HCT116 (cell line): ENCODE results near the gene DNM3.

Source experiments
- EGR1 ChIP-seq: IDR thresholded peaks from 2 replicates; pipeline ENCODE4 v1.6.1; 2012; ENCODE audit warnings: low read depth
- ELF1 ChIP-seq: IDR thresholded peaks from 2 replicates; pipeline ENCODE4 v1.6.1; 2012; ENCODE audit warnings: low read depth, borderline replicate concordance
- EZH2 ChIP-seq: fragments of 200-600 bp; sonication (generic); IDR thresholded peaks from 2 replicates; pipeline ENCODE4 v1.6.1; 2017; ENCODE audit warnings: antibody characterized with exemption, mixed run types
- EZH2phosphoT487 ChIP-seq: fragments of 200-600 bp; IDR thresholded peaks from 2 replicates; pipeline ENCODE4 v1.6.1; 2018; ENCODE audit warnings: antibody characterized with exemption, borderline replicate concordance
- POLR2A ChIP-seq: IDR thresholded peaks from 2 replicates; pipeline ENCODE4 v1.7.0; 2011; ENCODE audit warnings: borderline replicate concordance; ENCODE audit not compliant: insufficient read depth, insufficient read length; ENCODE audit errors: extremely low read depth
- POLR2AphosphoS5 ChIP-seq: IDR thresholded peaks from 2 replicates; pipeline ENCODE4 v1.6.1; 2011; ENCODE audit warnings: mild to moderate bottlenecking, low read depth, low read length, moderate library complexity
- SRF ChIP-seq: IDR thresholded peaks from 2 replicates; pipeline ENCODE4 v1.6.1; 2012; ENCODE audit warnings: low read depth
- TCF7L2 ChIP-seq: IDR thresholded peaks from 2 replicates; pipeline ENCODE4 v1.7.0; 2011; ENCODE audit warnings: borderline replicate concordance, inconsistent platforms; ENCODE audit not compliant: insufficient read depth, insufficient read length; ENCODE audit errors: extremely low read depth
- TF ChIP-seq, protein P1 (sequence below), 3 experiments: fragments of 200-600 bp in 1 of 3; sonication (generic) in 1 of 3; IDR thresholded peaks in 2 of 3; conservative IDR thresholded peaks in 1 of 3; 2 replicates each; pipeline ENCODE4 v1.5.1; 2012 to 2017; ENCODE audit warnings: low read depth in 2 of 3, low read length in 2 of 3, antibody characterized with exemption in 1 of 3, borderline replicate concordance in 1 of 3, control low read depth in 1 of 3, mild to moderate bottlenecking in 1 of 3, mixed read lengths in 1 of 3, mixed run types in 1 of 3, moderate library complexity in 1 of 3; ENCODE audit not compliant: insufficient read depth in 1 of 3
- TF ChIP-seq, protein P2 (sequence below): IDR thresholded peaks from 2 replicates; pipeline ENCODE4 v1.6.1; 2012
- TF ChIP-seq, protein P3 (sequence below): IDR thresholded peaks from 2 replicates; pipeline ENCODE4 v1.6.1; 2012; ENCODE audit warnings: low read depth

DNA sequence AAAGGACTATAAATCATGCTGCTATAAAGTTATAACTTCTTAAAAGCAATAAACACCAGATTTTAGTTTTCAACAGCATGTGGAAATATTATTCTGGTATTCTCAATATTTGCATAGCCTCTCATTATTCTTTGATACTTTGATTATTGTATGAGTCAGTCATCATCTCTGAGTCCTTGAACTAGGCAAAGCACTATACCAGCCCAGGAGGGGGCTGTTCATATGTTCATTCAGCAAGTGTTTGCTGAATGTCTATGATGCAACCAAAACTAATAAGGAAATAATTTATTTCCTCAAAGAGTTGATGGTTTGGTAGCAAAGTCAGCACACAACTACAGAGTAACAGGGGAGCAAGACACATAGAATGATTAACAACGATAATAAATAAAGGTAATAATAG, 403.6 kb downstream of the DNM3 start:
- no peak for TF ChIP-seq ELF1
- TF ChIP-seq, protein P1, sequence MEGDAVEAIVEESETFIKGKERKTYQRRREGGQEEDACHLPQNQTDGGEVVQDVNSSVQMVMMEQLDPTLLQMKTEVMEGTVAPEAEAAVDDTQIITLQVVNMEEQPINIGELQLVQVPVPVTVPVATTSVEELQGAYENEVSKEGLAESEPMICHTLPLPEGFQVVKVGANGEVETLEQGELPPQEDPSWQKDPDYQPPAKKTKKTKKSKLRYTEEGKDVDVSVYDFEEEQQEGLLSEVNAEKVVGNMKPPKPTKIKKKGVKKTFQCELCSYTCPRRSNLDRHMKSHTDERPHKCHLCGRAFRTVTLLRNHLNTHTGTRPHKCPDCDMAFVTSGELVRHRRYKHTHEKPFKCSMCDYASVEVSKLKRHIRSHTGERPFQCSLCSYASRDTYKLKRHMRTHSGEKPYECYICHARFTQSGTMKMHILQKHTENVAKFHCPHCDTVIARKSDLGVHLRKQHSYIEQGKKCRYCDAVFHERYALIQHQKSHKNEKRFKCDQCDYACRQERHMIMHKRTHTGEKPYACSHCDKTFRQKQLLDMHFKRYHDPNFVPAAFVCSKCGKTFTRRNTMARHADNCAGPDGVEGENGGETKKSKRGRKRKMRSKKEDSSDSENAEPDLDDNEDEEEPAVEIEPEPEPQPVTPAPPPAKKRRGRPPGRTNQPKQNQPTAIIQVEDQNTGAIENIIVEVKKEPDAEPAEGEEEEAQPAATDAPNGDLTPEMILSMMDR (IDR thresholded peaks at IDR 0.05 in 2 of 3, conservative IDR thresholded peaks at IDR 0.05 in 1 of 3; ENCODE audit: borderline replicate concordance in 1 of 3, insufficient read depth in 1 of 3, low read depth in 2 of 3, low read length in 2 of 3): no peak
- no peak for TF ChIP-seq TCF7L2
- no peak for TF ChIP-seq POLR2A
- TF ChIP-seq EZH2: no peak
- no peak for TF ChIP-seq EZH2phosphoT487
- TF ChIP-seq POLR2AphosphoS5: no peak
- TF ChIP-seq EGR1: no peak
- no peak for TF ChIP-seq SRF
- TF ChIP-seq, protein P2, sequence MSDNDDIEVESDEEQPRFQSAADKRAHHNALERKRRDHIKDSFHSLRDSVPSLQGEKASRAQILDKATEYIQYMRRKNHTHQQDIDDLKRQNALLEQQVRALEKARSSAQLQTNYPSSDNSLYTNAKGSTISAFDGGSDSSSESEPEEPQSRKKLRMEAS: no peak
- TF ChIP-seq, protein P3, sequence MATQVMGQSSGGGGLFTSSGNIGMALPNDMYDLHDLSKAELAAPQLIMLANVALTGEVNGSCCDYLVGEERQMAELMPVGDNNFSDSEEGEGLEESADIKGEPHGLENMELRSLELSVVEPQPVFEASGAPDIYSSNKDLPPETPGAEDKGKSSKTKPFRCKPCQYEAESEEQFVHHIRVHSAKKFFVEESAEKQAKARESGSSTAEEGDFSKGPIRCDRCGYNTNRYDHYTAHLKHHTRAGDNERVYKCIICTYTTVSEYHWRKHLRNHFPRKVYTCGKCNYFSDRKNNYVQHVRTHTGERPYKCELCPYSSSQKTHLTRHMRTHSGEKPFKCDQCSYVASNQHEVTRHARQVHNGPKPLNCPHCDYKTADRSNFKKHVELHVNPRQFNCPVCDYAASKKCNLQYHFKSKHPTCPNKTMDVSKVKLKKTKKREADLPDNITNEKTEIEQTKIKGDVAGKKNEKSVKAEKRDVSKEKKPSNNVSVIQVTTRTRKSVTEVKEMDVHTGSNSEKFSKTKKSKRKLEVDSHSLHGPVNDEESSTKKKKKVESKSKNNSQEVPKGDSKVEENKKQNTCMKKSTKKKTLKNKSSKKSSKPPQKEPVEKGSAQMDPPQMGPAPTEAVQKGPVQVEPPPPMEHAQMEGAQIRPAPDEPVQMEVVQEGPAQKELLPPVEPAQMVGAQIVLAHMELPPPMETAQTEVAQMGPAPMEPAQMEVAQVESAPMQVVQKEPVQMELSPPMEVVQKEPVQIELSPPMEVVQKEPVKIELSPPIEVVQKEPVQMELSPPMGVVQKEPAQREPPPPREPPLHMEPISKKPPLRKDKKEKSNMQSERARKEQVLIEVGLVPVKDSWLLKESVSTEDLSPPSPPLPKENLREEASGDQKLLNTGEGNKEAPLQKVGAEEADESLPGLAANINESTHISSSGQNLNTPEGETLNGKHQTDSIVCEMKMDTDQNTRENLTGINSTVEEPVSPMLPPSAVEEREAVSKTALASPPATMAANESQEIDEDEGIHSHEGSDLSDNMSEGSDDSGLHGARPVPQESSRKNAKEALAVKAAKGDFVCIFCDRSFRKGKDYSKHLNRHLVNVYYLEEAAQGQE: no peak
